Measurements from ENCODE around the gene AQP12B.
"Not testable (repeated sequence)": the region's sequence is repeated elsewhere in the genome, so short reads cannot be mapped to it uniquely, and the experiment has no call there.

DNA sequence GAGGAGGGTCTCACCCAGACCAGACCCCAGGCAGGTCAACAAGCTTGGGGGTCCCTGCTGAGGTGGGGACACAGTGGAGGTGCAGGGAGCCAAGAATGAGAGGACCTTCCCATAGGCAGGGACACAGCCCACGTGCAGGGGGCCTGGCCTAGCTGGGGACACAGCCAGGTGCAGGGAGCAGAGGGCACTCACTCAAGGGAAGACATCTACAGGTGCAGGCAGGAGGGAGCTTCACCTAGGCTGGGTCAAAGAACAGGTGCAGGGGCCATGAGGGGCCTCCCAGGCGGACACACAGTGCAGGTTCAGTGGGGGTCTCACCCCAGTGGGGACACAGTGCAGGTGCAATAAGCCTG is 8.4 kb upstream of the AQP12B start:
- not testable (repeated sequence) for TF ChIP-seq PAX5 (IDR thresholded peaks at IDR 0.05; ENCODE audit: insufficient read depth, low read length, severe bottlenecking); POLR2A (IDR thresholded peaks at IDR 0.05; ENCODE audit: low read depth, low read length); POLR2AphosphoS5 (IDR thresholded peaks at IDR 0.05; ENCODE audit: low read depth, low read length); SPI1 (IDR thresholded peaks at IDR 0.05; ENCODE audit: low read depth, low read length)

Data from GM12891 (cell line).